22Rv1 (cell line): ENCODE data around the gene SUPT3H.

Experiments
- H3K27ac ChIP-seq: fragments of 450-650 bp; 2 replicates; pipeline ENCODE4 v1.5.1; 2017
- ZFX ChIP-seq: fragments of 450-650 bp; IDR thresholded peaks from 2 replicates; pipeline ENCODE4 v1.6.1; 2017; ENCODE audit warnings: antibody characterized with exemption, borderline replicate concordance
- TF ChIP-seq, protein P1 (sequence below): fragments of 450-650 bp; IDR thresholded peaks from 2 replicates; pipeline ENCODE4 v1.5.1; 2017; ENCODE audit warnings: mild to moderate bottlenecking

SUPT3H gene

DNA sequence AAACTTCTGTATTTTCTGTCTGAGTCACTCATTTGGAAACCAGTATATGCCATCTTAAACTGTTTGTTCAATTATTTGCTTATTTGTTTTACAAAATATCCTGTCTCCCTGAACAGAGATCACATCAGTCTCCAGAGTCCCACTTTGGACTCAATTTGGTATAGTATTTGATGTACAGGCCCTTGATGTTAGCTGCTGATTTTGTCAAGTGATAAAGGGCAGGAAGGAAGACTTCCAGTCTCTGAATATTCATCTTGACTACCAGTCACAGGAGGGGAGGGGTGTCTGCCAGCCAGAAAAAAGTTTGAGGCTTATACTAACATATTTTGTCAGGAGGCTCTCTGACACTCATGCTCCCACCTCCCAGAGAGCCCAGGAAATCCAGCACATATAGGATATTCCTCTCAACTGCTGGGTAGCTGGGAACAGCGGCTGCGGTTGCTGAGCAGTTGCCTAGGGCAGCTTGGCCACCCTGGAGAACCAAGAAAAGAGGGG, 426.4 kb downstream of the SUPT3H start:
- no peak for TF ChIP-seq ZFX
- TF ChIP-seq, protein P1, sequence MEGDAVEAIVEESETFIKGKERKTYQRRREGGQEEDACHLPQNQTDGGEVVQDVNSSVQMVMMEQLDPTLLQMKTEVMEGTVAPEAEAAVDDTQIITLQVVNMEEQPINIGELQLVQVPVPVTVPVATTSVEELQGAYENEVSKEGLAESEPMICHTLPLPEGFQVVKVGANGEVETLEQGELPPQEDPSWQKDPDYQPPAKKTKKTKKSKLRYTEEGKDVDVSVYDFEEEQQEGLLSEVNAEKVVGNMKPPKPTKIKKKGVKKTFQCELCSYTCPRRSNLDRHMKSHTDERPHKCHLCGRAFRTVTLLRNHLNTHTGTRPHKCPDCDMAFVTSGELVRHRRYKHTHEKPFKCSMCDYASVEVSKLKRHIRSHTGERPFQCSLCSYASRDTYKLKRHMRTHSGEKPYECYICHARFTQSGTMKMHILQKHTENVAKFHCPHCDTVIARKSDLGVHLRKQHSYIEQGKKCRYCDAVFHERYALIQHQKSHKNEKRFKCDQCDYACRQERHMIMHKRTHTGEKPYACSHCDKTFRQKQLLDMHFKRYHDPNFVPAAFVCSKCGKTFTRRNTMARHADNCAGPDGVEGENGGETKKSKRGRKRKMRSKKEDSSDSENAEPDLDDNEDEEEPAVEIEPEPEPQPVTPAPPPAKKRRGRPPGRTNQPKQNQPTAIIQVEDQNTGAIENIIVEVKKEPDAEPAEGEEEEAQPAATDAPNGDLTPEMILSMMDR = no peak
- no peak overlapping the region for H3K27ac ChIP-seq

DNA sequence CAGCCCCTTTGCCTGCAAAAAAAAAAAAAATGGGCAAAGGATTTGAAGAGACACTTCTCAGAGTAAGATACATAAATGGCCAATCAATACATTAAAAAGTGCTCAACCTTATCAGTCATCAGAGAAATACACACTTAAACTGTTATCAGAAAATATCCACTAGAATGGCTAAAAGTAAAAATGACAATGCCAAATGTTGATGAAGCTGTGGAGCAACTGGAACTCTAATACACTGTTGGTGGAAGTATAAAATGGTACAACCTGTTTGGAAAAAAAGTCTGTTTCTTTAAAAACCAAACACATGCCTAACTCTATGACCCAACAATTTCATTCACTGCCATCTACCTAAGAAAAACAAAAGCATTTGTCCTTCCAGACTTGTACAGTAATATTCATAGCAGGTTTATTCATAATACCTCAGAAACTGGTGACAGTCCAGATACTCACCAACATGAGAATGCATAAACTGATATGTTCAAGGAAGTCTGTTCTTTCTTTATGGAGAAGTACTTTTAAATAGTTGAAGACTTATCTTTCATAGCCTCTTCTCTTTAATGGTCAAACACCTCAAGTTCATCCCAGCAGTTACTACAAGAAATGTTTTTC, 428.0 kb downstream of the SUPT3H start:
- TF ChIP-seq, protein P1 = no peak
- no peak for TF ChIP-seq ZFX
- H3K27ac ChIP-seq = no peak overlapping the region

DNA sequence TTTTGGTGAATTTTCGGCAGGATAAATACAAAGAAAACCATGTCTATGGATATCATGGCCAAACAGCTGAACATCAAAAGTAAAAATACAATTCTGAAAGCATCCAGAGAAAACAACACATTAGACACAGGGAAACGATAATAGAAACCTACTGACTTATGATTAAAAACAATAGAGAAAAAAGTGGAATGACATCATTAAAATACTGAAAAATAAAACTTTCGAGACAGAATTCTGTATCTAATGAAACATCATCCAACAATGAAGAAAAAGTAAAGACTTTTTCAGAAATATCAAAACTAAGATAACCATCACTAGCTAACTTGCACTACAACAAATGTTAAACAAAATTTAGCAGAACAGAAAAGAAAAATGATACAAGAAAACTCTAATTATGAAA, 434.2 kb downstream of the SUPT3H start:
- no peak overlapping the region for H3K27ac ChIP-seq
- TF ChIP-seq, protein P1 = no peak
- no peak for TF ChIP-seq ZFX

DNA sequence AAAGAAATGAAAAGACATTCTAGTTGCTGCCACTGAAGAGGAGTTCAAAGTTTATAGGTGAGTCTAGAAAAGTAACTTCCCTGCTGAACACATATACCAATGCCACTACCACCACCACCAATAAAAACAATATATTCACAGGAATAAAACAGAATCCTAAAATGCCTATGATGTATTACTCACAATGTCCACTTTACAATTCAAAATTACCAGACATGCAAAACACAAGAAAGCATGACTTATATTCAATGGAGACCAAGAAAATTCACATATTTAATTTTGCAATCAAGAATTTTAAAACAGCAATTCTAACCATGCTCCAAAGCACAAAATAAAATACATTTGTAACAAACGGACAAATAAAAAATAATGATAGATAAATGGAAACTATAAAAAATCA, 434.9 kb downstream of the SUPT3H start:
- H3K27ac ChIP-seq = no peak overlapping the region
- no peak for TF ChIP-seq ZFX
- TF ChIP-seq, protein P1 = no peak

DNA sequence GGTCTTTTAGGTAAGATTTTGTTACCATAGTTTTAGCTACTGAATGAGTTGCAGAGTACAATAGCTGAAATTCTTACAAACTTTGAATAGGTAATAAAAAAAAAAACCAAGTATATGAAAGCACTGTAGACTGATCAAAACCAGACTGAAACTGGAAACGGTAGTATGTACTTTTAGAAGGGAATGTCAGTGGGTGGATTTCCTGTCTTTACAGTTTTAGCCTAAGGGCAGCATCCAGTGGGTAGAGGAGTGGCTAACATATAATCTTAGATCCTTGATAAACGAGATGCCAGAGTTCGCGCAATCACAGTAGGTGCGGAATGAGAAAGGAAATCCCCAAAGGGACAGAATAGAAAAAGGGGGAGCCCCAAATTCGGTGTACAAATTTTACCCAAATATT, 435.5 kb downstream of the SUPT3H start:
- no peak overlapping the region for H3K27ac ChIP-seq
- TF ChIP-seq, protein P1 = no peak
- TF ChIP-seq ZFX = no peak

DNA sequence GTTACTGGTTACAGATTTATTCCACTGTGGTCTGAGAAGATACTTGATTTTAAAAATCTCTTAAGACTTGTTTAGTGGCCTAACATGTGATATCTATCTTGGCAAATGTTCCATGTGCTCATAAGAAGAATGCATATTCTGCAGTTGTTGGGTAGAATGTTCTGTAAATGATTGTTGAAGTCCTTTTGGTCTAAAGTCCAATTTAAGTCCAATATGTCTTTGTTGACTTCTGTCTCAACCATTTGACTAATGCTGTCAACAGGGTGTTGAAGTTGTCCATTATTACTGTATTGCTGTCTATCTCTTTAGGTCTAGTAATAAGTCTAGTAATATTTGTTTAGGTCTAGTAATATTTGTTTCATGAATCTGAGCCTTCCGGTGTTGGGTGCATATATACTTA, 437.4 kb downstream of the SUPT3H start:
- TF ChIP-seq, protein P1 = no peak
- TF ChIP-seq ZFX = no peak
- H3K27ac ChIP-seq = no peak overlapping the region

DNA sequence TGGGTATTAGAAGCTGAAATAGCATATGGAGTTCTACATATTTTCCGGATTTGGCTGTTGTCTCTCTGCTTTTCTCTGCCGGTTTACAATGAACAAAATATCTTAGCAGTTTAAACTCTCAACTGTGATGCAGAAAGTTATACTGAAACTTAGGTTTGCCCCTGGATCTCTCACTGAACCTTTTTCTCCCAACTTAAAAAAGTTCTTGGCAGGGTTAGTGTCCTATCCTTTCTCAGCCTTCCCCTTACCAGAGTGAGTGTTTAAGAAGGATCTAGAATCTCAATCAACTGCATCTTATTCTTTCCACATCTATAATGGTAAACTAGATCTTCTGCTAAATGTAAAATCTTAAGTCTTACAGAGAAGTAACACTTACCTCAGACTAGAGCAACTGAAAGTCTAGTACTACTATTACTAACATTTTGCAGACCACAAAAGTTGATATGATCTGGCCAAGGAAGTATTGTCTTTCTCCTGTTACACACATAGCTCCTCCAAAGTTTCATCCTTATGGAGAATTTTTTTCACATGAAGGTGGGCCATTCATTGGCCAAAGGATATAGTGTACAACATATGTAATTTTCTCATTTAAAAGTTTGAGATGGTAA, 441.9 kb downstream of the SUPT3H start:
- no peak overlapping the region for H3K27ac ChIP-seq
- TF ChIP-seq ZFX = no peak
- TF ChIP-seq, protein P1 = no peak
